Psoas muscle (tissue), 8 donors: ENCODE results near the gene NDC80. TPM values are rescaled to one million over a fixed set of nuclear protein-coding genes. Genes with fewer than 3 reads are reported as not detected.

Experiments used
- ATAC-seq, 4 donors: fragments of 200-7000 bp; cut with Tn5 transposase; one replicate each; pipeline ENCODE4 v1.9.1; 2020; ENCODE audit warnings: moderate library complexity in 3 of 4, mild to moderate bottlenecking in 2 of 4
- DNase-seq, 2 donors: peaks; one replicate each; pipeline ENCODE4 v3.0.0-alpha.2; 2020
- H3K27ac ChIP-seq: fragments of 200-600 bp; one replicate; pipeline ENCODE4 v1.8.0; 2022
- H3K27me3 ChIP-seq, 3 donors: fragments of 200-600 bp in 1 of 3; one replicate each; pipeline versions ENCODE4 v1.6.1 to v1.8.0; 2013 to 2022; ENCODE audit warnings: low read length in 2 of 3, mild to moderate bottlenecking in 2 of 3, moderate library complexity in 1 of 3; ENCODE audit not compliant: insufficient read depth in 3 of 3
- H3K36me3 ChIP-seq, 2 donors: fragments of 200-600 bp in 1 of 2; one replicate each; pipeline versions ENCODE4 v1.6.1 to v1.8.0; 2013 to 2022; ENCODE audit warnings: low read depth in 1 of 2, mild to moderate bottlenecking in 1 of 2, moderate library complexity in 1 of 2; ENCODE audit not compliant: insufficient read depth in 1 of 2
- H3K4me1 ChIP-seq: fragments of 200-600 bp; one replicate; pipeline ENCODE4 v1.8.0; 2022
- H3K4me3 ChIP-seq: fragments of 200-600 bp; one replicate; pipeline ENCODE4 v1.8.0; 2022; ENCODE audit warnings: mild to moderate bottlenecking
- H3K9me3 ChIP-seq: fragments of 200-600 bp; one replicate; pipeline ENCODE4 v1.8.0; 2022
- CTCF ChIP-seq: fragments of 200-600 bp; IDR thresholded peaks from one replicate; pipeline ENCODE4 v1.8.0; 2022; ENCODE audit warnings: antibody characterized with exemption
- WGBS, 3 donors: extraction: QIAGEN DNeasy Blood & Tissue Kit; methylation state at CpG; one replicate each; pipeline versions ENCODE4 v1.1.6 to v1.1.7; 2013; 5-methylcytosine and 5-hydroxymethylcytosine counted together
- intact Hi-C, 2 donors: fragments of 100-400 bp; cut with DNase I; formaldehyde crosslinking; loops; one replicate each; pipeline versions ENCODE4 v1.11.0 to v1.14.2; 2022
- polyA plus RNA-seq, 3 donors: library from polyadenylated mRNA; stranded (reverse); fragments of 200-250 nt; gene quantifications; one replicate each; pipeline ENCODE4 v1.2.3, GENCODE V29; 2013
- total RNA-seq, 4 donors: library from RNA; stranded (reverse); fragmentation: NEBNext Ultra II Directional in 2 of 4; extraction: Animal tissue kit (Norgen Biotek cat#: 25700) in 2 of 4; gene quantifications; one replicate each; pipeline versions ENCODE4 v1.2.1 to v1.2.4, GENCODE V29; 2021 to 2023
- donor health status: healthy with polysubstance abuse.
- donor health status: DM: no; HTN: no; CAD: no; lungs with moderate emphysema.
- donor health status: Bipolar disorder and iron deficiency.
- donor health status: healthy.
- donor health status: DM: yes; HTN: yes; CAD: no.
- donor health status: DM: no; HTN: no; CAD: no.
- donor health status: DM: no; HTN: no; CAD: no.
- donor health status: DM: yes; HTN: yes; CAD: no.

The NDC80 gene
- total and polyA plus RNA-seq, 7 donors = 0.12 to 0.42 (median 0.17) TPM; not detected in 2

- no peak for DNase-seq
- H3K4me3 ChIP-seq = no peak overlapping the region
- no peaks in the 10 kb centered on the region for H3K27me3 ChIP-seq
- H3K27ac ChIP-seq = no peak overlapping the region
- ATAC-seq = no peak
- no peak for TF ChIP-seq CTCF
- intact Hi-C loops = no loop called here
- no peaks in the 10 kb centered on the region for H3K4me1 ChIP-seq
- no peaks in the 10 kb centered on the region for H3K36me3 ChIP-seq
- no peaks in the 10 kb centered on the region for H3K9me3 ChIP-seq
Observed at GRCh38 chr18:2602844-2603243, 31.5 kb downstream of the NDC80 start.

GRCh38 chr18:2606335-2606734 is 35.0 kb downstream of the NDC80 start:
- Histone ChIP-seq H3K4me1 (no peaks in the 10 kb centered on the region), H3K4me3 (no peak overlapping the region), H3K36me3 (no peaks in the 10 kb centered on the region), H3K9me3 (no peaks in the 10 kb centered on the region), H3K27ac (no peak overlapping the region), H3K27me3 (no peaks in the 10 kb centered on the region)
- intact Hi-C loops = no loop called here
- ATAC-seq (no peak), DNase-seq (no peak)
- no peak for TF ChIP-seq CTCF
- 80 to 86% (median 82%) methylated on average over 2 of the region's 2 CpGs for WGBS, 3 donors

GRCh38 chr18:2609604-2610003 is 38.2 kb downstream of the NDC80 start:
- no peak for DNase-seq
- WGBS, 3 donors = 96 to 98% (median 98%) methylated on average over 2 of the region's 2 CpGs

GRCh38 chr18:2610549-2610948 is 39.2 kb downstream of the NDC80 start:
- no peak for TF ChIP-seq CTCF
- Histone ChIP-seq H3K4me1 (no peaks in the 10 kb centered on the region), H3K4me3 (no peak overlapping the region), H3K27ac (no peak overlapping the region), H3K9me3 (no peaks in the 10 kb centered on the region), H3K36me3 (no peaks in the 10 kb centered on the region), H3K27me3 (no peaks in the 10 kb centered on the region)
- ATAC-seq (no peak), DNase-seq (no peak)
- WGBS, 3 donors = 86 to 87% (median 87%) methylated on average over 5 of the region's 5 CpGs
- intact Hi-C loops = no loop called here

More at GRCh38 chr18:2609604-2610003, 38.2 kb downstream of the NDC80 start:
- Histone ChIP-seq H3K4me3 (no peak overlapping the region), H3K27me3 (no peaks in the 10 kb centered on the region), H3K4me1 (no peaks in the 10 kb centered on the region), H3K36me3 (no peaks in the 10 kb centered on the region), H3K27ac (no peak overlapping the region), H3K9me3 (no peaks in the 10 kb centered on the region)
- ATAC-seq = no peak
- intact Hi-C loops = no loop called here
- TF ChIP-seq CTCF = no peak

- TF ChIP-seq CTCF = no peak
- 84 to 87% (median 85%) methylated on average over 1 of the region's 1 CpG for WGBS, 3 donors
- intact Hi-C loops = no loop called here
Observed at GRCh38 chr18:2612996-2613395, 41.6 kb downstream of the NDC80 start.

More at GRCh38 chr18:2612996-2613395, 41.6 kb downstream of the NDC80 start:
- H3K4me1 ChIP-seq = no peaks in the 10 kb centered on the region
- H3K9me3 ChIP-seq = no peaks in the 10 kb centered on the region
- no peak overlapping the region for H3K4me3 ChIP-seq
- DNase-seq = no peak
- H3K27me3 ChIP-seq = no peaks in the 10 kb centered on the region
- no peaks in the 10 kb centered on the region for H3K36me3 ChIP-seq
- ATAC-seq = no peak
- no peak overlapping the region for H3K27ac ChIP-seq
